ENCODE results near the gene CTPS1.

DNA sequence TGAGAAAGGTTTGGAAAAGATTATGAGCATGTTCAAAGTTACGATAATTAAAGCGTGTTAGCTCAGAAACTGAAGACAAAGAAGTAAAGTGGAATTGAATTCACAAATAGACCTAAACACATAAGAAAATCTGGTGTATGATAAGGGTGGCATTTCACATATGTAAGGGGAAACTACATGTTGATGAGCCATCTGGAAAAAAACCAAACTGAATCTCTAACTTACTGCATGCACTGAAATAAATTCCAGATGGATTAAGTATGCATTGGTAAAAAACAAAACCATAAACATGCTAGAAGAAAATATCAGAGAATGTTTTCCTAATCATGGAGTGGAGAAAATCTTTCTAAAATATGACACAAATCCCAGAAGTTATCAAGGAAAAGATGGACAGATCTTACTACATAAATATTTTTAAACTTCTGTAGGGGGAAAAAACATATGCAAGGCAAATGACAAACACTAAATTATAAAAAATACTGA, 34.0 kb upstream of the CTPS1 start:
- TF ChIP-seq, protein P1, sequence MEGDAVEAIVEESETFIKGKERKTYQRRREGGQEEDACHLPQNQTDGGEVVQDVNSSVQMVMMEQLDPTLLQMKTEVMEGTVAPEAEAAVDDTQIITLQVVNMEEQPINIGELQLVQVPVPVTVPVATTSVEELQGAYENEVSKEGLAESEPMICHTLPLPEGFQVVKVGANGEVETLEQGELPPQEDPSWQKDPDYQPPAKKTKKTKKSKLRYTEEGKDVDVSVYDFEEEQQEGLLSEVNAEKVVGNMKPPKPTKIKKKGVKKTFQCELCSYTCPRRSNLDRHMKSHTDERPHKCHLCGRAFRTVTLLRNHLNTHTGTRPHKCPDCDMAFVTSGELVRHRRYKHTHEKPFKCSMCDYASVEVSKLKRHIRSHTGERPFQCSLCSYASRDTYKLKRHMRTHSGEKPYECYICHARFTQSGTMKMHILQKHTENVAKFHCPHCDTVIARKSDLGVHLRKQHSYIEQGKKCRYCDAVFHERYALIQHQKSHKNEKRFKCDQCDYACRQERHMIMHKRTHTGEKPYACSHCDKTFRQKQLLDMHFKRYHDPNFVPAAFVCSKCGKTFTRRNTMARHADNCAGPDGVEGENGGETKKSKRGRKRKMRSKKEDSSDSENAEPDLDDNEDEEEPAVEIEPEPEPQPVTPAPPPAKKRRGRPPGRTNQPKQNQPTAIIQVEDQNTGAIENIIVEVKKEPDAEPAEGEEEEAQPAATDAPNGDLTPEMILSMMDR (IDR thresholded peaks at IDR 0.05) = no peak
- TF ChIP-seq POLR2AphosphoS5 (IDR thresholded peaks at IDR 0.05) (no peak), POLR2A (IDR thresholded peaks at IDR 0.05) (no peak)

Data from breast epithelium (tissue), 3 donors.